Endodermal cell (in vitro differentiated cells): ENCODE results near the gene INPP5F. TPM values are rescaled to one million over a fixed set of nuclear protein-coding genes. Genes with fewer than 3 reads are reported as not detected.

Experiments used
- DNase-seq: peaks from one replicate; pipeline ENCODE4 v3.0.0-alpha.2; 2017
- H3K27ac ChIP-seq: 2 replicates; pipeline ENCODE4 v1.5.1; 2013; ENCODE audit warnings: mild to moderate bottlenecking, low read depth, low read length, moderate library complexity
- H3K27me3 ChIP-seq: 2 replicates; pipeline ENCODE4 v1.6.1; 2013; ENCODE audit warnings: mild to moderate bottlenecking, low read length, moderate library complexity; ENCODE audit not compliant: insufficient read depth, control insufficient read depth, poor library complexity, severe bottlenecking
- H3K36me3 ChIP-seq: 2 replicates; pipeline ENCODE4 v1.7.0; 2013; ENCODE audit warnings: mild to moderate bottlenecking, low read length, moderate library complexity; ENCODE audit not compliant: control insufficient read depth, insufficient read depth
- H3K4me1 ChIP-seq: one replicate; pipeline ENCODE4 v1.7.0; 2013; ENCODE audit warnings: low read length; ENCODE audit not compliant: control insufficient read depth, insufficient read depth
- H3K4me3 ChIP-seq: 2 replicates; pipeline ENCODE4 v1.5.1; 2013; ENCODE audit warnings: mild to moderate bottlenecking, low read length, moderate library complexity
- H3K9ac ChIP-seq: 2 replicates; pipeline ENCODE4 v1.6.1; 2013; ENCODE audit warnings: mild to moderate bottlenecking, low read length, moderate library complexity; ENCODE audit not compliant: poor library complexity, severe bottlenecking; ENCODE audit errors: extremely low read depth
- H3K9me3 ChIP-seq: 2 replicates; pipeline ENCODE4 v1.6.1; 2013; ENCODE audit warnings: mild to moderate bottlenecking, low read length, moderate library complexity; ENCODE audit not compliant: control insufficient read depth
- H3K27ac Mint-ChIP-seq: 2 replicates; pipeline ENCODE4 v1.8.0; 2020; ENCODE audit warnings: mixed read lengths
- H3K27me3 Mint-ChIP-seq: 2 replicates; pipeline ENCODE4 v1.8.0; 2021; ENCODE audit warnings: mild to moderate bottlenecking, mixed read lengths; ENCODE audit not compliant: insufficient read depth
- H3K36me3 Mint-ChIP-seq: 2 replicates; pipeline ENCODE4 v1.8.0; 2020; ENCODE audit warnings: low read depth, mixed read lengths
- H3K4me1 Mint-ChIP-seq: 2 replicates; pipeline ENCODE4 v1.8.0; 2020; ENCODE audit warnings: mixed read lengths
- H3K4me3 Mint-ChIP-seq: 2 replicates; pipeline ENCODE4 v1.8.0; 2020; ENCODE audit warnings: mild to moderate bottlenecking, moderate library complexity, mixed read lengths
- H3K9me3 Mint-ChIP-seq: 2 replicates; pipeline ENCODE4 v1.8.0; 2020; ENCODE audit warnings: mild to moderate bottlenecking, mixed read lengths
- CTCF ChIP-seq: fragments of 200-600 bp; sonication (generic); conservative IDR thresholded peaks from 2 replicates; pipeline ENCODE4 v1.5.0; 2021; ENCODE audit warnings: antibody characterized with exemption, mild to moderate bottlenecking
- WGBS, 2 experiments: methylation state at CpG; one replicate each; pipeline versions ENCODE4 v1.1.5 to v1.1.7; 2013; ENCODE audit warnings: missing lambda C conversion rate in 2 of 2, mixed read lengths in 1 of 2; ENCODE audit not compliant: insufficient coverage in 1 of 2, insufficient read length in 1 of 2; 5-methylcytosine and 5-hydroxymethylcytosine counted together
- total RNA-seq, 2 donors: library from RNA; stranded (reverse); fragmentation: NEBNext Ultra II Directional in 1 of 2; extraction: Animal tissue kit (Norgen Biotek cat#: 25700) in 1 of 2; gene quantifications; 2 replicates in 1 of 2; 3 replicates in 1 of 2; pipeline ENCODE4 v1.2.1, GENCODE V29; 2021

The INPP5F gene
- total RNA-seq, 2 donors from 2014 or later: 74.4 to 75.6 TPM

DNA sequence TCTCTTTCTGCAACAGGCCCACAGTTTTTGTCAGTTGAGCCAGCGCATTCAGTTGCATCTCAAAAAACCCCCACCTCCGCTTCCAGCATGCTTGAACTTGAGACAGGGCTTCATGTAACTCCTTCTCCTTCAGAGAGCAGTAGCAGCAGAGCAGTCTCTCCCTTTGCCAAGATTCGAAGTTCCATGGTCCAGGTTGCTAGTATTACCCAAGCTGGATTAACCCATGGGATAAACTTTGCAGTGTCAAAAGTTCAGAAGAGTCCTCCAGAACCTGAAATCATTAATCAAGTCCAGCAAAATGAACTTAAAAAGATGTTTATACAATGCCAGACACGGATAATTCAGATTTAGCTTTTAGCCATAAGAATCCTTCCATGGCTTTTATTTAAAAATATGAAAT is 101.6 kb downstream of the INPP5F start:
- Histone ChIP-seq H3K27me3 (no peaks in the 10 kb centered on the region), H3K36me3 (peaks cover 98% of the 10 kb centered on the region), H3K27ac (no peak overlapping the region), H3K4me1 (no peaks in the 10 kb centered on the region), H3K9me3 (no peaks in the 10 kb centered on the region), H3K4me3 (no peak overlapping the region), H3K9ac (no peak overlapping the region)
- no peak overlapping the region for H3K4me3 Mint-ChIP-seq
- no peak overlapping the region for H3K27ac Mint-ChIP-seq
- whole genome bisulfite sequencing, 2 experiments: 88 to 93% methylated on average over 3 to 4 of the region's 4 CpGs
- no peaks in the 10 kb centered on the region for H3K27me3 Mint-ChIP-seq
- peaks cover 63% of the 10 kb centered on the region for H3K36me3 Mint-ChIP-seq
- no peak for TF ChIP-seq CTCF
- H3K9me3 Mint-ChIP-seq: no peaks in the 10 kb centered on the region
- DNase-seq: peak; percentile 50
- H3K4me1 Mint-ChIP-seq: no peaks in the 10 kb centered on the region

DNA sequence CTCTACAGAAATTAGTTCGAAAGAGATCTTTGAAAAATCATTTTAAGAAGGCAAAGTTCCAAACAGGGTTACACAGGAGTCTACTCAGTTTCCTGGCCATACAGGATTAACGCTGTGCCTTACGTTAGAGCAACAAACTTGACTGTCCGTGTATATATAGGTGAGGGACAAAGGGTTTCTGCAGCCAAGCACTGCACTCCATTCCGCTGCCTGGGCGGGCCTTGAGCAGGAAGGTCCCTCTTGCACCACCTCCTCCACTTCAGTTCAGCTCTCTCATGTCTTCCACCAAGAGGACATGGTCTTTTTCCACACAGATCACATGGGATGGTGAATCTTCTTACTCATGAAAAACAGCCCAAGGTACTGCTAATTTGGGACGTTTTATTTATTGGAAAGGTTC is 103.6 kb downstream of the INPP5F start:
- Histone ChIP-seq H3K27me3 (no peaks in the 10 kb centered on the region), H3K36me3 (peaks cover 98% of the 10 kb centered on the region), H3K9me3 (no peaks in the 10 kb centered on the region), H3K4me3 (no peak overlapping the region), H3K9ac (no peak overlapping the region), H3K4me1 (no peaks in the 10 kb centered on the region), H3K27ac (no peak overlapping the region)
- H3K27ac Mint-ChIP-seq: peak overlapping the region; percentile 52
- WGBS, 2 experiments: 95% methylated on average over 7 of the region's 7 CpGs
- H3K36me3 Mint-ChIP-seq: peaks cover 68% of the 10 kb centered on the region
- no peaks in the 10 kb centered on the region for H3K9me3 Mint-ChIP-seq
- peak; percentile 59 for DNase-seq
- H3K4me1 Mint-ChIP-seq: no peaks in the 10 kb centered on the region
- no peak for TF ChIP-seq CTCF
- no peaks in the 10 kb centered on the region for H3K27me3 Mint-ChIP-seq
- H3K4me3 Mint-ChIP-seq: no peak overlapping the region

DNA sequence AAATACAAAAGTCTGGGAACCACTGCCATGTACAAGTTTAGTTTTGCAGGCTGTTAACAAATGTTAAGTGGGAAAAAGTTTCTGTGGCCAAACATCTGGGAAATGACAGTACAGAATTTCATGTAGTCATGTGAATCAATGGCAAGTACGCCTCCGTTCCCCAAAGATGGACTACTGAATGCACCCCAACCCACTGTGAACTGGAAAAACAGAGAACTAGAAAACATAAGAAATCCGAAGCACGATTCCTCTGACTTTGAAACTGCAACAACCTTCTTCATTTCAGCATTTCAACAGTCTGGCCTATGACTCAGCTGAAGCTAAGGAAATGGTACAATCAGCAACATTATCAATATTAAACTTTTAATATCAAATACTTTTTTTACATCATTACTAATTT is 105.0 kb downstream of the INPP5F start:
- H3K9ac ChIP-seq: no peak overlapping the region
- DNase-seq: no peak
- Mint-ChIP-seq H3K4me1 (no peaks in the 10 kb centered on the region), H3K27me3 (no peaks in the 10 kb centered on the region), H3K9me3 (no peaks in the 10 kb centered on the region), H3K36me3 (peaks cover 76% of the 10 kb centered on the region), H3K27ac (peak overlapping the region; percentile 67), H3K4me3 (no peak overlapping the region)
- WGBS, 2 experiments: 96 to 97% methylated on average over 4 of the region's 4 CpGs
- H3K4me1 ChIP-seq: no peaks in the 10 kb centered on the region
- no peak overlapping the region for H3K4me3 ChIP-seq
- H3K27me3 ChIP-seq: no peaks in the 10 kb centered on the region
- no peak overlapping the region for H3K27ac ChIP-seq
- no peaks in the 10 kb centered on the region for H3K9me3 ChIP-seq
- TF ChIP-seq CTCF: no peak
- peaks cover 99% of the 10 kb centered on the region for H3K36me3 ChIP-seq
